HG03565 (cell line): Measurements from ENCODE around the gene WSCD1.

Experiments
- ATAC-seq: cut with Tn5 transposase; IDR thresholded peaks from one replicate; pipeline ENCODE4 v1.9.1; 2021; ENCODE audit warnings: mild to moderate bottlenecking, moderate library complexity; ENCODE audit not compliant: unreplicated experiment

WSCD1 gene

GRCh38 chr17:6057562-6057961, 12.6 kb upstream of the WSCD1 start:
- ATAC-seq: no peak

- ATAC-seq: no peak
Measured at GRCh38 chr17:6059406-6059805, 10.8 kb upstream of the WSCD1 start.

GRCh38 chr17:6061290-6061689, 8.9 kb upstream of the WSCD1 start:
- ATAC-seq: no peak

DNA sequence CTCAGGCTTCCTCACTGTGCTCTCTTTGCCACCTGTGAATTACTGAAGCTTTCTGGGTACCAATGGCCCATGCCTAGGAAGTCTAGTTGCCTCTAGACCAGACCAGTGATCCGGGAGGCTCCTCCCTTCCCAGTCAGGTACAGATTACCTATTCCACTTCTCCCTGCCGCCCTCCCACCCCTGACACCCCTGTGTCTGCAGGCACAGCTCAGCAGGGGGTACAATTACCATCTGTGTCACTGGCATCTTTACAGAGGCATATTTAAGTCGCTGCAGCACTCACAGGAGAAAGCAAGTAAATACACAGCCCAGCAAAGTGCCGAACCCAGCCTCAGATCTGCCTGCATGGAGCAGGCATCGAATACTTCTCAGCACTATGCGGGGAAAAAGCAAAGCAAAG, 5.3 kb upstream of the WSCD1 start:
- no peak for ATAC-seq

- ATAC-seq: no peak
Measured at GRCh38 chr17:6065351-6065750, 4.8 kb upstream of the WSCD1 start.

- no peak for ATAC-seq
Measured at GRCh38 chr17:6066183-6066948, 3.8 kb upstream of the WSCD1 start.

DNA sequence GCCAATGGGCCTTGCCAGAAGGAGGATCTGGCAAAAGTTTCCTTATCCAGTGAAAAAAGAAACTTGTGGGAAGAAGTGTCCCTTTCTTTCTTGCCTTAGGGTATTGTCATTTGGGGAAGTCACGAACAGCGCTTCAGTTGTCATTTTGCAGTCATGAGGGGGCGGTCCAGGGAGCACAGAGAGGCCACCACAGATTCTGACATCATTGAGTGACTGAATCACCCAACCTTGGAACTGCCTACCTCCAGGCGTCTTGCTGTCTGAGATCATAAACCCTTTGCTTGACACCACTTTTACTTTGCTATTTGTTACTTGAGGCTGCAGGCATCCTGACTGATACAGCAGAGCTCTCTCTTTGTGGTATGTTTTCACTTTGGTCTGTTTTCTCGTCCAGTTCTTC, 3.1 kb upstream of the WSCD1 start:
- ATAC-seq: no peak

- no peak for ATAC-seq
Measured at GRCh38 chr17:6070430-6070912, 292 bp downstream of the WSCD1 start.

GRCh38 chr17:6070913-6071511, 833 bp downstream of the WSCD1 start:
- ATAC-seq: no peak

DNA sequence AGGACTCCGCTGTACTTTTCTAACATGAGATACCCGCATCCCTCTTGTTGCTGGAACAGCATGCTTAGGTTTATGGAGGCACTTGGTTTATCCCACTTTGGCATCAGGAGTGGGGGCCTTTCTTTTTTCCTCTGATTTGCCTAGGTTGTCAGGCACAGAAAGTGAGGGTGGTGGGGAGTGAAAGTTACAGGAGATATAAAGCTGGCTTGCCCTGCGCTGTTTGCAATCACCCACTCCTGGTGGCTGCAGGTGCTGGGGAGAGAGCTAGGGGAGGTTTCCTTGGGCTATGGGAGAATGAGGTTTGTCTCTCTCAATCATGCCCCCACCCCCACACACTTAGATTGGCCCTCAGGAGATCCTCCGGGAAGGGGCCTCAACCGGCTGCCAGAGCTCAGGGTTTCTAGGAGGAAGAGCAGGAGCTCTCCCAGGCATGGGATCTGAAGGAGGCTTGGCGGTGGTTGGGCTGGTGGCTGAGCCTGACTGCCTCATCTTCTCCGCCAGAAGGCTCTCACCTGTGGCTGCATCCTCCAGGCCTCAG, 1.4 kb downstream of the WSCD1 start:
- ATAC-seq: no peak

DNA sequence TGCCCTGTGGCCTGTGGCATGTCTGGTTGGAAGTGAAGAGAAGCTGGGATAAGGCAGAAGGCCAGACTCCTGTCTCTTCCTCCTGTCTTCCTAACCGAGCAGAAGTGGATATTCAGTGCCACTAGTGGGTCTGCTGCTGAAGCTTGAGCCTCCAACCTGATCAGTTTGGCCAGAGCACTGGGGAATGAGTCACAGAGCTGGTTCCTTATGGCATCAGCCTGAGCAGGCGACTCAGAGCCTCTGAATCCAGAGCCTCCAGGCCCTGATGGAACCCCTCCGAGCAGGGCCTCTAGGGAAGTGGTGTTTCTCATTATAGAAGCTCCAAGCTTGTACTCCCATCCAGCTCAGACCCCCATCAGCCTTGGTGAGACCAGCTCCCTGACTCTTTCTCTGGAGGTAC, 2.0 kb downstream of the WSCD1 start:
- ATAC-seq: no peak

GRCh38 chr17:6072611-6073010, 2.4 kb downstream of the WSCD1 start:
- no peak for ATAC-seq

DNA sequence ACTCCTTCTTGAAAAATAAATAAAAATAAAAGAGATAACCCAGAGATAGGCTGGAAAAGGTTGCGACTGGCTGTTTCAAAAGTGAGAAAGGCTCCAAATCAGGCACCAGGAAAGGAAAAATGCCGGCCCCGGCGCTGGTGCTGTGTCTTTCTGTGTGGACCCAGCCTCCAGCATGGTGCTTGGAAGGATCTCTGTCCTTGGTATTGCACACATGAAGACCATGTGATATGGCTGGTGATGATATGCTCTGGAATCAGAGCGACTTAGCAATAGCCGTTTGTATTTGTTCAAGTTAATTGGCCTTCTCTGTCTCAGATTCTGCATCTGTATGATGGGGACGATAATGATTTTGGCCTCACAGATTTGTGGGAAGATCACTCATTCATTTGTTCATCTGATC, 3.4 kb downstream of the WSCD1 start:
- no peak for ATAC-seq

DNA sequence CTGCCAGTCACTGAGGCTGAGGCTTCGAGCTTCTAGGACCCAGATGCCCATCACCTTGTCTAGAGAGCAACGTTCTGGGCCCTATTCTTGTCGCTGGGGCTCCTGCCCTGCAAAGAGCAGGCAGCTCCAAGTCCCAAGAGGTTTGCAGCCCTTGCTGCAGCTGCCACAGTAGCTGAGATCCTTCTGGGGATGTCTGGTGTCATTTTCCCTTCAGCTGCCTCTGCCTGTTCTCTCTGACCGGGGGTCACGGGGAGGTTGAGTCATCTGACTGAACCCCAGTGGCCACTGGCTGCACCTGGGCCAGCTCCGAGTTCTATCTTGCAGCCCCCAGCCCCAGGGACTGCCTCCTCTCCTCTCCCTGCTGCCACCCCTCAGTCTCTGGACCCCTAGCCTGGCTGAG, 4.9 kb downstream of the WSCD1 start:
- ATAC-seq: no peak

DNA sequence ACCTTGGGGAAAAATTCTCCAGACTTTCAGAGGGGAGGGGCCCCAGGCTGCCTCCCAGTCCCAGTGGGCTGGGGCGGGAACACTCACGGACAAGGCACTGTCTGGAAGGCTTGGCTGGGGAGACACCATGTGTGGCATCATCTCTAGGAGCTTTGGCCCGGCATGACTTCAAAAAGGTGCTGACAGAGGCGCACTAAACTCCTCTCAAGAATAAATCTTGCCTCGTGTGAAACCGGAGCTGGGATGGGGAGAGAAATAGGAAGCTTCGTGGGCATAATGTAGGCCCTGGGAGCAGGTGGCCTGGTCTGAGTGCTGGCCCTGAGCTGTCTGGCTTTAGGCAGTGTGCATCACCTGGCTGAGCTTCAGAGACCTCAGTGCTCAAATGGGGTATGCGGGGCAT, 5.7 kb downstream of the WSCD1 start:
- no peak for ATAC-seq

- no peak for ATAC-seq
Measured at GRCh38 chr17:6077752-6078151, 7.6 kb downstream of the WSCD1 start.

DNA sequence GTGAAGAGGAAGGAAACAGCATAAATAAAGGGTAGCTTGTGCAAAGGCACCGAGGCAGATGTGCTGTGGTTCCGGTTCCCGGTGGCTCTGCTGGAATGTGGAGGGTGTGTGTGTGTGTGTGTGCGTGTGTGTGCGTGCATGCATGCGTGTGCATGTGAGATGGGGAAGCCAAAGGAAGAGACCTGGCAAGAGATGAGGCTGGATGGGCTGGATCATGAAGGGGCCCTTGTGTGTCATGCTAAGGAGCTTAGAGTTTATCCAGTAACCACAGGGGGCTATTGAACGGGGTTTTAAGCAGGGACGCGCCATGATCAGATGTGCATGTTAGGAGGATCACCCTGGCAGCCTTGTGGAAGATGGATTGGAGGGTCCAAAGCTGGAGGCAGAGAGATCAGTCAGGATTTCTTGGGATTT, 8.3 kb downstream of the WSCD1 start:
- no peak for ATAC-seq

GRCh38 chr17:6079155-6079888, 9.1 kb downstream of the WSCD1 start:
- ATAC-seq: no peak

DNA sequence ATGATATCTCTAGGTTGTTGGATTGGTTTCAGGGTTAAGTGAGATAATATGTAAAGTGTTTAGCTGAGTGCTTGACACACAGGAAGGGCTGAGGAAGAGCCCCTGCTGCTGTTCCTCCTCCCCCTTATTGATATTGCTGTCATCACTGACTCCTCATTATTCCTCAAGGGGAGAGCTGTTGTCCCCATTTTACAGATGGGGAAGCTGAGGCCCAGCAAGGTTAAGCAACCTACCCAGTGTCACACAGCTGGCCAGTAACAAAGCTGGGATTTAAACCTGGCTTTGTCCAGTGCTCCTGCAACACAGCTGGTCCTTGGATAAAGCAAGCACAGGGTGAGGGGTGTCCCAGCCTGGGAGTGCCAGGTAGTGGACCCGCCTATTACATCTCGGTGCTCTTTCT, 9.8 kb downstream of the WSCD1 start:
- ATAC-seq: no peak

DNA sequence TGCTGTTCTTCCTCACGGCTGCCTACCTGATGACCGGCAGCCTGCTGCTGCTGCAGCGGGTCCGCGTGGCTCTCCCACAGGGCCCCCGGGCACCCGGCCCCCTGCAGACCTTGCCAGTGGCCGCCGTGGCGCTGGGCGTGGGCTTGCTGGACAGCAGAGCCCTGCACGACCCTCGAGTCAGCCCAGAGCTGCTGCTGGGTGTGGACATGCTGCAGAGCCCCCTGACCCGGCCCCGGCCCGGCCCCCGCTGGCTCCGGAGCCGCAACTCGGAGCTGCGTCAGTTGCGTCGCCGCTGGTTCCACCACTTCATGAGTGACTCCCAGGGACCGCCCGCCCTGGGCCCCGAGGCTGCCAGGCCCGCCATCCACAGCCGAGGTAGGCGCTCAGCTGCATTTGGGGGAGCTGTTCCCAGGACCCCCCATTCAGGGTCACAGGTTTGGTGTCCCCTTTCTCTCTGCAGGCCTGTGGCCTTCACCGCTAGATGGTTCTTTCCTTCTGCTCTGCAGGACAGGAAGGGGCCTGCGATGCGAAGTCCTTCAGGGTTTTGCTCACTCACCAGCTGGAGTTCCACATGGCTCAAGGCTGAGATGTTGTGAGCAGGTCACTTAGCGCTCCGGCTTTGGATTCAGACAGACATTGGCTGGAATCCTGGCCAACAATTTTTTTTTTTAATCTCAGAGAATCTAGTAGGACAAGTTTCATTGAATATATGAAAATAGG, 10.7 kb downstream of the WSCD1 start:
- no peak for ATAC-seq

GRCh38 chr17:6082335-6082734, 12.2 kb downstream of the WSCD1 start:
- no peak for ATAC-seq
